Sciatic nerve (tissue), 2 donors: ENCODE results near the gene TGFBI. TPM values are rescaled to one million over a fixed set of nuclear protein-coding genes. Genes with fewer than 3 reads are reported as not detected.

ENCODE experiments used
- ATAC-seq: fragments of 200-7000 bp; cut with Tn5 transposase; one replicate; pipeline ENCODE4 v1.9.1; 2020; ENCODE audit warnings: mild to moderate bottlenecking, moderate library complexity
- DNase-seq: peaks from one replicate; pipeline ENCODE4 v3.0.0-alpha.2; 2020; ENCODE audit warnings: low spot score
- intact Hi-C: fragments of 100-400 bp; cut with DNase I; formaldehyde crosslinking; loops from one replicate; pipeline ENCODE4 v1.14.2; 2022
- total RNA-seq: library from RNA; stranded (reverse); fragmentation: NEBNext Ultra II Directional; extraction: Animal tissue kit (Norgen Biotek cat#: 25700); gene quantifications from one replicate; pipeline ENCODE4 v1.2.1, GENCODE V29; 2021
- donor health status: DM: no; HTN: no; CAD: no.
- donor health status: DM: no; HTN: no; CAD: no.

The TGFBI gene
- total RNA-seq, 1 donor from 2014 or later = 232 TPM

GRCh38 chr5:136104306-136104965, 75.6 kb downstream of the TGFBI start:
- intact Hi-C loops = no loop called here
- peak; percentile 50 for ATAC-seq
- no peak for DNase-seq

- DNase-seq (no peak), ATAC-seq (no peak)
- intact Hi-C loops = no loop called here
Observed at GRCh38 chr5:136106351-136107031, 77.7 kb downstream of the TGFBI start.

GRCh38 chr5:136108180-136108611, 79.4 kb downstream of the TGFBI start:
- ATAC-seq = no peak
- no peak for DNase-seq
- intact Hi-C loops = no loop called here

GRCh38 chr5:136108766-136109165, 80.0 kb downstream of the TGFBI start:
- no peak for ATAC-seq
- intact Hi-C loops = no loop called here
- no peak for DNase-seq

GRCh38 chr5:136109453-136110135, 80.8 kb downstream of the TGFBI start:
- DNase-seq (no peak), ATAC-seq (no peak)
- intact Hi-C loops = no loop called here

Other genes with a start within 250 kb of the TGFBI start
- 59.3 TPM for gene SLC25A48, start 194.3 kb upstream of the TGFBI start, total RNA-seq
- not detected for gene IL9, start 133.1 kb upstream of the TGFBI start, total RNA-seq
- gene LECT2, start 74.0 kb upstream of the TGFBI start, total RNA-seq = not detected
- gene SMAD5, start 103.9 kb downstream of the TGFBI start, total RNA-seq = 114 TPM
- gene SMIM32, start 164.2 kb downstream of the TGFBI start, total RNA-seq = not detected